ENCODE results near the gene MROH8.

MROH8 gene

GRCh38 chr20:37066168-37066567 lies 113.2 kb downstream of the MROH8 start:
- ATAC-seq: no peak
- no peak for TF ChIP-seq TOX (CRISPR knock-in tag; IDR thresholded peaks at IDR 0.05; ENCODE audit: borderline replicate concordance)
- TF ChIP-seq ZC3H10 (CRISPR knock-in tag; IDR thresholded peaks at IDR 0.05): no peak
- no peak for TF ChIP-seq POU6F1 (CRISPR knock-in tag; IDR thresholded peaks at IDR 0.05; ENCODE audit: borderline replicate concordance, low read depth)
- no peak for TF ChIP-seq CSDC2 (CRISPR knock-in tag; IDR thresholded peaks at IDR 0.05)
- no peak for TF ChIP-seq CSRNP3 (CRISPR knock-in tag; IDR thresholded peaks at IDR 0.05)
- TF ChIP-seq RARB (CRISPR knock-in tag; IDR thresholded peaks at IDR 0.05): no peak
- TF ChIP-seq SNAI2 (CRISPR knock-in tag; IDR thresholded peaks at IDR 0.05): no peak
- no peak for TF ChIP-seq GLIS3 (CRISPR knock-in tag; IDR thresholded peaks at IDR 0.05)
- TF ChIP-seq ZNF565 (CRISPR knock-in tag; conservative IDR thresholded peaks at IDR 0.05; ENCODE audit: low read depth): no peak
- no peak for TF ChIP-seq ZNF8 (CRISPR knock-in tag; IDR thresholded peaks at IDR 0.05)
- no peak for TF ChIP-seq ZNF70 (CRISPR knock-in tag; IDR thresholded peaks at IDR 0.05)
- TF ChIP-seq PATZ1 (CRISPR knock-in tag; IDR thresholded peaks at IDR 0.05; ENCODE audit: borderline replicate concordance): no peak
- no peak for TF ChIP-seq CREB5 (CRISPR knock-in tag; IDR thresholded peaks at IDR 0.05; ENCODE audit: low read depth)
- no peak for TF ChIP-seq TSHZ2 (CRISPR knock-in tag; IDR thresholded peaks at IDR 0.05)
- no peak for TF ChIP-seq ESRRG (CRISPR knock-in tag; IDR thresholded peaks at IDR 0.05)
- no peak for TF ChIP-seq ZFP30 (CRISPR knock-in tag; IDR thresholded peaks at IDR 0.05)
- no peak for TF ChIP-seq OSR1 (CRISPR knock-in tag; IDR thresholded peaks at IDR 0.05)
- no peak for TF ChIP-seq ISL1 (CRISPR knock-in tag; IDR thresholded peaks at IDR 0.05)
- no peak for TF ChIP-seq ARNTL (CRISPR knock-in tag; IDR thresholded peaks at IDR 0.05; ENCODE audit: borderline replicate concordance, low read depth)

- no peak for TF ChIP-seq BACH2 (CRISPR knock-in tag; IDR thresholded peaks at IDR 0.05; ENCODE audit: borderline replicate concordance)
- TF ChIP-seq PPARA (CRISPR knock-in tag; IDR thresholded peaks at IDR 0.05; ENCODE audit: borderline replicate concordance): no peak
- no peak for TF ChIP-seq ZC3H10 (CRISPR knock-in tag; IDR thresholded peaks at IDR 0.05)
- TF ChIP-seq ZFP3 (CRISPR knock-in tag; IDR thresholded peaks at IDR 0.05): no peak
- no peak for TF ChIP-seq PATZ1 (CRISPR knock-in tag; IDR thresholded peaks at IDR 0.05; ENCODE audit: borderline replicate concordance)
- TF ChIP-seq OSR1 (CRISPR knock-in tag; IDR thresholded peaks at IDR 0.05): no peak
- no peak for TF ChIP-seq TCF4 (CRISPR knock-in tag; IDR thresholded peaks at IDR 0.05; ENCODE audit: borderline replicate concordance)
- no peak for ATAC-seq
Measured at GRCh38 chr20:37055276-37055675, 124.1 kb downstream of the MROH8 start.

Data from SK-N-SH treated with all-trans-retinoic acid at 6 μM for 48 hours (cell line).